ENCODE results near the gene TRIM36.
A peak's percentile ranks its signal among the peaks of the same experiment; 100 is the strongest.

The TRIM36 gene

GRCh38 chr5:115100319-115100955 is 69.3 kb downstream of the TRIM36 start:
- DNase-seq (ENCODE audit: low read depth), result no peak
- TF ChIP-seq, protein P1, sequence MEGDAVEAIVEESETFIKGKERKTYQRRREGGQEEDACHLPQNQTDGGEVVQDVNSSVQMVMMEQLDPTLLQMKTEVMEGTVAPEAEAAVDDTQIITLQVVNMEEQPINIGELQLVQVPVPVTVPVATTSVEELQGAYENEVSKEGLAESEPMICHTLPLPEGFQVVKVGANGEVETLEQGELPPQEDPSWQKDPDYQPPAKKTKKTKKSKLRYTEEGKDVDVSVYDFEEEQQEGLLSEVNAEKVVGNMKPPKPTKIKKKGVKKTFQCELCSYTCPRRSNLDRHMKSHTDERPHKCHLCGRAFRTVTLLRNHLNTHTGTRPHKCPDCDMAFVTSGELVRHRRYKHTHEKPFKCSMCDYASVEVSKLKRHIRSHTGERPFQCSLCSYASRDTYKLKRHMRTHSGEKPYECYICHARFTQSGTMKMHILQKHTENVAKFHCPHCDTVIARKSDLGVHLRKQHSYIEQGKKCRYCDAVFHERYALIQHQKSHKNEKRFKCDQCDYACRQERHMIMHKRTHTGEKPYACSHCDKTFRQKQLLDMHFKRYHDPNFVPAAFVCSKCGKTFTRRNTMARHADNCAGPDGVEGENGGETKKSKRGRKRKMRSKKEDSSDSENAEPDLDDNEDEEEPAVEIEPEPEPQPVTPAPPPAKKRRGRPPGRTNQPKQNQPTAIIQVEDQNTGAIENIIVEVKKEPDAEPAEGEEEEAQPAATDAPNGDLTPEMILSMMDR (IDR thresholded peaks at IDR 0.05; ENCODE audit: control insufficient read depth, extremely low read depth, insufficient read depth), result no peak
- H3K4me3 ChIP-seq (ENCODE audit: low read depth, low read length), result no peak overlapping the region

- TF ChIP-seq, protein P1 (IDR thresholded peaks at IDR 0.05; ENCODE audit: control insufficient read depth, extremely low read depth, insufficient read depth), result peak; percentile 88
- H3K4me3 ChIP-seq (ENCODE audit: low read depth, low read length), result no peak overlapping the region
- peak; percentile 19 for DNase-seq (ENCODE audit: low read depth)
Measured at GRCh38 chr5:115098041-115098702, 71.5 kb downstream of the TRIM36 start.

- TF ChIP-seq, protein P1 (IDR thresholded peaks at IDR 0.05; ENCODE audit: control insufficient read depth, extremely low read depth, insufficient read depth), result no peak
- no peak overlapping the region for H3K4me3 ChIP-seq (ENCODE audit: low read depth, low read length)
- no peak for DNase-seq (ENCODE audit: low read depth)
Measured at GRCh38 chr5:115097236-115097635, 72.5 kb downstream of the TRIM36 start.

DNA sequence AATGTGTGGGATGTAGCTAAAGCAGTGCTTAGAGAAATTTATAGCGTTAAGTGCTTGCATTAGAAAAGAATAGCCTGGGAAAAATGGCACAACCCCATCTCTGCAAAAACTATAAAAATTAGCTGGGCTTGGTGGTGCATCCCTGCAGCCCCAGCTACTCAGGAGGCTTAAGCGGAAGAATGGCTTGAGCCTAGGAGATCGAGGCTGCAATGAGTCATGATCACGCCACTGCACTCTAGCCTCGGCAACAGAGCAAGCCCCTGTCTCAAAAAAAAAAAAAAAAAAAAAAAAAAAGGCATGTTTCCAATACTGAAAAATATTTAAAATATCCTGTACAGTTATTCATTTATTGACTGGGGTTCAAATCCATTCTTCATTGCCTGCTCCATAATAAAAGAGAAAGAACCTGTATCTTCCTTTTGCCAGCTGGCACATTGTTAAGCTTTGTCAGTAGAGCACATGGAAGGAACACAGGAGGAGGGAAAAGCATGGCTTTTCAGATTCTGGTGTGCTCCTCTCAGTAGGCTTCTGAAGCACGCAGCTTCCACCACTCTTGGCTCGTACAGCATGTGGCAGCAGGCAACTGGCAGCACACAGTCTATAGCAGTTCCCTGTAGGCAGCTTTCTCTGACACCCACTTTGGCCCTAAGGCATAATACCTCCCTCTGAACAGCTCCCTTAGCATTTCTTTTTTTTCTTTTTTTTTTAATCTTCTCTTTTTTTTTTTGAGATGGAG is 73.5 kb downstream of the TRIM36 start:
- TF ChIP-seq, protein P1 (IDR thresholded peaks at IDR 0.05; ENCODE audit: control insufficient read depth, extremely low read depth, insufficient read depth), result no peak
- no peak for DNase-seq (ENCODE audit: low read depth)

DNA sequence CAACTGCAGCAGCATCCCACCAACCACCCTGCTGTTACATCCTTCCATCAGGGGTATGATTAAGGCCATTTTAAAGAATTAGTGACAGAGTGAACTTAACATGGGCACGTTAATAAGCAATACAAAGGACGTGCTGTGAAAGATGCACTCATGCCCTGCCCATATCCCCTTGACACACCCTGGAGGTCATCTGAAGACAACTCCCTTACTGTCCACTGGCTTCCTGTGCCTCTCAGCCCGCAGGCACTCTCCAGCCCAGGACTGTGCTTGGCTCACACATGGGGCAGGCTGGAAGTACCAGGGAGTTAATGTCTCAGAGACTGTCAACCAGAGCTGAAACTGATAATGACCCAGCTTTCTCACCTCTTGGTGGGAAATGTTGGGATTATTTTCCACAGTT is 81.8 kb downstream of the TRIM36 start:
- TF ChIP-seq, protein P1 (IDR thresholded peaks at IDR 0.05; ENCODE audit: control insufficient read depth, extremely low read depth, insufficient read depth), result no peak
- no peak overlapping the region for H3K4me3 ChIP-seq (ENCODE audit: low read depth, low read length)
- DNase-seq (ENCODE audit: low read depth), result no peak

More for the DNA sequence above, 73.5 kb downstream of the TRIM36 start:
- H3K4me3 ChIP-seq (ENCODE audit: low read depth, low read length), result no peak overlapping the region

DNA sequence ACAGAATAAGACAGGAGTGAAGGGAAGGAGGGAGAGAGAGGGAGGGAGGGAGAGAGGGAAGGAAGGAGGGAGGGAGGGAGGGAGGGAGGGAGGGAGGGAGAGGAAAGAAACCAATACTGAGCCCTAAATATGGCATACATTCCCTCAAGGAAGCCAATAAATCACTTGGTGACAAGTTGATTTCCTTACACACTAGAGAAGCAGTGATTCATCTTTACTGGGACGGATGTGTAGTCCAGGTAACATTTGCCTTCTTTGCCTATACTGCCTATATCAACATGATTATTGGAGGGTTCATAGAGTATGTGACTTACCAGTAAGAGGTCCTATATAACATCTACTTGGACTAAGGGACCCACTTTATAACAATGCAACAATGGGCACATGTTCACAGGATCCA is 83.2 kb downstream of the TRIM36 start:
- TF ChIP-seq, protein P1 (IDR thresholded peaks at IDR 0.05; ENCODE audit: control insufficient read depth, extremely low read depth, insufficient read depth), result no peak
- DNase-seq (ENCODE audit: low read depth), result no peak
- no peak overlapping the region for H3K4me3 ChIP-seq (ENCODE audit: low read depth, low read length)
